Stimulated activated CD4-positive, alpha-beta T cell treated with anti-CD3 and anti-CD28 coated beads, TNF-alpha, amount 100 ng/mL, for 4 hours (primary cell): ENCODE results near the gene PCSK2.

Experiments
- DNase-seq, 3 experiments: peaks; one replicate each; pipeline ENCODE4 v3.0.0-alpha.2; 2020; ENCODE audit warnings: low read depth in 3 of 3

The PCSK2 gene

DNA sequence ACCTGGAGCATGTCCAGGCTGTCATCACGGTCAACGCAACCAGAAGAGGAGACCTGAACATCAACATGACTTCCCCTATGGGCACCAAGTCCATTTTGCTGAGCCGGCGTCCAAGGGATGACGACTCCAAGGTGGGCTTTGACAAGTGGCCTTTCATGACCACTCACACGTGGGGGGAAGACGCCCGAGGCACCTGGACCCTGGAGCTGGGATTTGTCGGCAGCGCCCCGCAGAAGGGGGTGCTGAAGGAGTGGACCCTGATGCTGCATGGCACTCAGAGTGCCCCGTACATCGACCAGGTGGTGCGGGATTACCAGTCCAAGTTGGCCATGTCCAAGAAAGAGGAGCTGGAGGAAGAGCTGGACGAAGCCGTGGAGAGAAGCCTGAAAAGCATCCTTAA, 254.8 kb downstream of the PCSK2 start:
- DNase-seq: no peak

DNA sequence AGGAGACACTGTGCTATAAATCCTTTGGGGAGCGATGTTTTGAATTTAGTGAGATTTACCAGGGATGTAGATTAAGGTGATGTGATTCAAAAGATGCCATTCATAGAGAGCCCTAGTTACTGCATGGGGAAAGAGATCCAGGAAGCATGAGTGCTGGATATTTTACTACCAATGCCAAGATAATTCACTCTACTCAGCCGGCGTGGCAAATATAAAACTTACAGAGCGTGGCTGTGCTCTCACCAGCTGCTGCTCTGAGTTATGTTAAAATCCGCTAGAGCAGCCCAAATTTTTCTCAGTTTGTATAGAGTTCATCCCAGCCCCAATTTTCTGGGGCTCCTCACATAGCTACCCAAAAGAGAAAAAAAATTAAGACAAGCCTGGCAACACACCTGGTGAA, 255.7 kb downstream of the PCSK2 start:
- DNase-seq: no peak

DNA sequence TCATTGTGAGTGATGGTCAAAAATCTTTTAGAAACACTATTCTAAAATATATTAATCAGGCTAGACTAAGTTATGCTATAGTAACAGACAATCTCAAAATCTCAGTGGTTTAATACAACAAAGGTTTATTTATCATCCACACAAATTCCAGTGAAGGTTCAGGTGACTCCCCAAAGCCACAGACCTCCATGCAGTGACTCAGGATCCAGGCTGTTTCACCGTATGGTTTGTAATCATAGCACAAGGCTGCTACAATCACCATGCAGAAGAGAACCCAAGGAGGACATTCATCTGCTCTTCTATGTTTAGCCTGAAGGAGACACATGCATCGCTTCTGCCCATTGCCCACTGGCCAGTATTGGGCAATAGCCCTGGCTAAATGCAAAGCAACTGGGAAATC, 258.2 kb downstream of the PCSK2 start:
- DNase-seq: no peak

DNA sequence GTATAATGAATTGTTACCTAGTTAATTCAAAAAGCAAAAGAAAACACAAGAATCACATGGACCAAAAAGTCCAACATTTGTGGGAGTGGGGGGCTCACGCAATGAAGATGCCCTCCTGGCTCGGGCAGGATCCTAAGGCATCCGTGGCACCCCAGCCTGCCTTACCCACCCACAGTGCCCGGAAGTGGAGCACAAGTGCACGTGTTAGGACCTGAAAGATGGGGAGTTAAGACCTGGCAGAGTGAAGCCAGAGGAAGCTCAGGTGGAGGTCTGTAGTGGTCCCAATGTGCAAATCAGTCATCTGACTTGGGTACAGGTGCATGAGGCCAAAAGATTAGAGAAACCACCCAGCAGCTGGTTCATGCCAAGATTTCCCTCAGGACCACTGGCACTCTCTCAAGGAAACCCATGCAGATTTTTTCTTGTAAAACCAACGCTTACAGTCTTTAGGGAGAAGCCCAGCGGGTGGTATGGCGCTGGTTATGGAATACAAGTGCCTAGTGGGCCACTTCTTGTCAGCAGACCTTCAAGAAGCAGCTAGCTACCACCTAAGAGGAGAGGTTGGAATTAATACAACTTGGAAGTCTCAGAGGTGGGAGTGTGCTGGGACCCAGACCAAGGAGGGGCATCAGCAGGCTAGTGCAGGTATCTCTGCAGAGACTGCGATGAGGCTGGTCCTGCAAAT, 262.2 kb downstream of the PCSK2 start:
- no peak for DNase-seq

DNA sequence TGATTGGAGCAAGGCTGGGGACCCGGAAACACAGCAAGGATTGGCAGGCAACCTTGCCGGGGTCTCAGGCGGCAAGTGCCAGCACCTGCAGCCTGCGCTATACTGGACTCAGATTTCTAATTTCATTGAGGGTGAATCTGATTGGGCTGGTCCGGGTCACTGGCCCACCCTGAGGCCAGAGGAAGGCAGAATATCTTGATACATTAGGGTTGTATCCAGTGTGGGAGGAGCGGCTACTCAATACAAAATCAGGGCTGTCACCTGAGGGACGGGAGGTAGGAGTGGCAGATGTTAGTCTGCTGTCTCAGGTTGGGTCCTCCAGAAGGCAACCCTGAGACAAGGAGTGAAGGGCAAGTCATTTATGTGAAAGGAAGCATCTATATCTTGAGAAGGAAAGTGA, 263.7 kb downstream of the PCSK2 start:
- no peak for DNase-seq

DNA sequence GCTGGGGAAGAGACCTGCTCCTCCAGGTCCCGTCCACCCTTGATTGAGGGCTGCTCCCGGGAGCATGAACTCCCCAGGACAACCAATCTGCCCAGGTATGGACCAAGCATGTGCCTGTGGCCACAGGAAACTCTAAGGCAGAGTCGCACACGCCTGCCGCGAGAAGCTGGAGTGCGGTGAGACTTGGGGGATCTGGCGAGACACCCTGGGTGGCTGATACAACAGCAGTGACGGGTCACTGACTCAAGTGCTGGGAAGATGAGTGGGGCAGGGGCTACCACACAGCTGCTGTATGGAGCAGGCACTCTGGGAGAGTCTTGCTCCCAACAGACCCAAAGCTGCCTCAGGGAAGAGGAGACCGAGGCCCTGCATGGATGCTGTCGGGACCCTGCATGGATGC, 264.2 kb downstream of the PCSK2 start:
- no peak for DNase-seq

DNA sequence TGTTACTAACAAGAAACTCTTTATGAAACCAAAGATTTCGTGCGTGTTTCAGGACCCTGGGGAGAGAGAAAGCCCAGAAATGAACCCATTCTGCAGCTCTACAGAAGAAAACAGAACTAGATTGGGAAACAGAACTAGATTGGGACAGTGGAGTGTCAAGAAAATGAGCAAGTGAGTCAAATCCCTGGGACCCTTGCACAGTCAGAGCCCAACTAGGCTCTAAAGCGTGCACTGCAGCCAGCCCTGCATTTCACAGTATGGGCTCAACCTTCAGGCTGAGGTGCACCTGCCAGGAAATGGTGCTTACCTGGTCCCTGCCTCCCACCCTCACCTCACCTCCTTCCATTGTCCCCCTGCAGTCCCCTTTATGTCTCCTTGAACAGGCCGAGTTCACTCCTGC, 264.6 kb downstream of the PCSK2 start:
- DNase-seq: no peak

DNA sequence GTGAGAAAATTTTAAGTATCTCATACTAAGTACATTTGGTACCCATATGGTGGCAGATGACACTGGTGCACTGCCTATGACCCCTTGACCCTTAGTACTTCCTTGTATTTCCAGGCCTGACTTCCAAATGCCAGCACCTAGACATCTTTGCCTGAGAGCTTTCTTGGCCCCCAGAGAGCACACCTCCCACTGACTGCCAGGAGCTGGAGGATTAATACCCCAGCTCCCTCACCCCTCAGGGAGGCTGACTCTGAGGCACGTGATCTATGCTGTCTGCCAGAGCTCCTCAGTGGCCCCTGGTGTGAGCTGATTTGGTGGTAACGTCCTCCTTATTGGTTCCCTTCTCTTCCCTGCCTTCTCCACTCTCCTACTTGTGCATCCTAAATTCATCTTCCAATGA, 266.3 kb downstream of the PCSK2 start:
- DNase-seq: no peak

DNA sequence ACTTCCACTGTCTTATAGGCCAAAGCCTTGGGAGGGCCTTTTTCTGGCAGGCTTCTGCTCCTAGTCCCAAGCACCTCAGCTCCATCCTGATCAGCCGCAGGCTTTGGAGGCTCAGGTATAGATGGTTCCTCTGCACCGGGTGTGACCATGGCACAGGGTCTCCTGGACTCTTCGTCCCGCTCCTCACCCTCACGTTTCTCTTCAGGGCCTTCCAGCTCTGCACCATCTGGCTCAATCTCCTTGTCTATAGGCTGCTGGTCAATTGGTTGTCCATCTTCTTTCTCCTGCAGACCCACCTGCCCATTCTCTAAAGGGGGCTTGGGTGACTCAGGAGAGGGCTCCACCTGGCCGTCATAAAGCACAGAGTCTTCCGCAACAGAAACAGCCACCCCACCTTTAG, 267.4 kb downstream of the PCSK2 start:
- no peak for DNase-seq

DNA sequence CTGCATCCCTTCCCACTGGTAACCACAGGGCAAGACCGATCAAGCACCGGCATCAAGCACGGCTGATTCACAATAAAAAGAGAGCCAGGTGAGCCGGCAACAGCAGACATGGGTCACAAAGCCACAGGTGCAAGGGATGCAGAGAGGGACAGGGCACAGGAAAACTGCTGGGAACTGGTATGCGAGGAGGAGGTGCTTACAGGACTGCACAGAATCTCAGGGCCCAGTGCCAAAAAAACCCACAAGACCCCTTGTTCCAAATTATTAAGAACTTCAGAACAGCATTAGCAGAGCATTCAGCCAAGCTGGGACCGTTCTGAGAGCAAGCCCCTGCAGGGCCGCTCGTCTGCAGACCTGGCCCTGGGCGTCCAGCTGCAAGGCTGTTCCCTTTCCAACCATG, 269.0 kb downstream of the PCSK2 start:
- DNase-seq: no peak

DNA sequence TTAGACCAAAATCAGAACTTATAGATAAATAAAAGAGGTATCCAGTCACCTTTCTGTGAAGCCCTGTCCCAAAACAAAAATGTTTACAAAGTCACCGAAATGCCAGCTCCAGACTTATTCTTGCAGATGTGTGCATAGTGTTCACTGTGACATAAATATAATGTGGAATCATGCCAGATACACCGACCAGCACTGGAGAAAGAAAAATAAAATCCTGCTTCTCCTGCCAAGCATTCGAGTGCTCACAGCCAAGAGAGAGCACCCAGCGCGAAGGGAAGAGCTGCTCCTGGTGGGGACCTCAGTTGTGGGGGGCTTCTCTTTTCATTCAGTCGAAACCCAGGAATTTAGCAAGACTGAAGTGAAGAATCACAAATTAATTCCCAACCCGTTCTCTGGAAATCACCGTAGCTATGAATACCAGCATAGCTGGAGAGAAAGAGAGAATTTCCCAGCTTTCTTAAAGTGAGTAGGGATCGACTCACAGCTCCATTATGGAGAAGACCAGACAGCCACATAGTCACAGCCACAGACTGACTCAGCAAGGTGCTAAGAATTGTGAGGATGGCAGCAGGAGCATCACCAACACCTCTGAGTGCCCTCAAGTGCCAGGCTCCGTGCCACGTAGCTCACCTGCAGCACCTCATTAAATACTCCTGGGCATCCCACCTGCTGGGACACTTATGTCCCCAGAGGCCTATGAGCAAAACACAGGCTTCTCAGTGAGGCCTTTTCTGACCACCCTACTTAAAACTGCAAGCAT, 271.2 kb downstream of the PCSK2 start:
- no peak for DNase-seq

DNA sequence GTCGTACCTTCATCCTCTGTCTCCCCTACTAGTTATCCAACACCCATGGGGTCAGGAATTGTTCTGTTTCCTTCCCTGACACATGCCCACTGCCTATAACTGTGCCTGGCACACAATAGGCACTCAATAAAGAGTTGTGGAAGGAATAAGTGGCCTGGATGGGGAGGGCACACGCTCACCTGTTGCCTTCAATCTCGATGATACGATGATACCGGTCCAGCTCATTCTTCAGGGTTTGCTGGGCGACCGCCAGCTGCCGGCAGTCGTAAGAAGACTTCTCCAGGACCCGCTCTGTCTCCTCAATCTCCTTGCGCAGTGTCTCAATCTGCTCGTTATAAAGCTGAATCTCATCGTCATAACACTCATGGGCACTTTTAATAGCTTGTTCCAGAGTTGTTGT, 271.8 kb downstream of the PCSK2 start:
- DNase-seq: no peak

DNA sequence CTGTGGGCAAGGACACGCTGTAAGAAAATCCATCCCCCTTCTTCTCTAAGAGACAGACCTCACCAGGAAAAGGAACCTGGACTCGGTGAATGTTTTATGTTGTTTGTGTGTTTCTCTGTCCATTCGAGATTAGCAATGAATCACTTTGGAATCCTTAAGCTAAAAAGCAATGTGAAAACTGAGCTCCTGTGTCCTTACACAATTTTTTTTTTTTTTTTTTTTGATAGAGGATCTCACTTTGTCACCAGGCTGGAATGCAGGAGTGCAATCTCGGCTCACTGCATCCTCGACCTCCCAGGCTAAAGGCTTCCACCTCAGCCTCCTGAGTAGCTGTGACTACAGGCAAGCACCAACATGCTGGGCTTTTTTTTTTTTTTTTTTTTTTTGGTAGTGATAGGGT, 272.2 kb downstream of the PCSK2 start:
- no peak for DNase-seq

DNA sequence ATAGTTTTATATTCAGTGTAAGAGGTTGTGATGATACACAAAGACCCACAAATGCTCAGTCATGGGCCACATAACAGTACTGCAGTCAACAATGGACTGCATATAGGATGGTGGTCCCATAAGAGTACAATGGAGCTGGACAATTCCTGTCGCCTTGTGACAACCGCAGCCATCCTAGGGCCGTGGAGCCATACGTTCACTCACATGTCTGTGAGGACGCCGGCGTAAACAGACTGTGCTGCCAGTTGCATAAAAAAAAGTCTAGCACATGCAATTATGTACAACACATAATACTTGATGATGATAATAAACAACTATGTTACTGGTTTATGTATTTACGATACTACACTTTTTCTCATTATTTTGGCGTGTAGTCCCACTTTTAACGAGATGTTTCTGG, 273.4 kb downstream of the PCSK2 start:
- no peak for DNase-seq

DNA sequence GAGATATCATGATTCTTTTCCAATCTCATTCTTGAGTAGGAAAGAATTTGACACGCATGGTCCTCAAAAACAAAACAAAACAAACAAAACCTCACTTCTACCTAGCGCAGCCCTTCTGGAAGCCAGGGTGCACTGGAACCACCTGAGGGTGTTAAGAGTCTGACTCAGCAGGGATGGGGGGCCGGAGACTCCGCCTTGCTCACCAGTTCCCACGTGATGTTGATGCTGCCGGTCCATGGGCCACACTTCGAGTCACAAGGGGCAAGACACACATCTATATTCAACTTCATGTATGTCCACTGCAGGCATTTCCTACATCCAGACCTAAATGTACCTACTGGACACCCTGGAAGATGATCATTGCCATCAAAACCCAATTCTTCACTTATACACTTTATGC, 274.0 kb downstream of the PCSK2 start:
- no peak for DNase-seq

DNA sequence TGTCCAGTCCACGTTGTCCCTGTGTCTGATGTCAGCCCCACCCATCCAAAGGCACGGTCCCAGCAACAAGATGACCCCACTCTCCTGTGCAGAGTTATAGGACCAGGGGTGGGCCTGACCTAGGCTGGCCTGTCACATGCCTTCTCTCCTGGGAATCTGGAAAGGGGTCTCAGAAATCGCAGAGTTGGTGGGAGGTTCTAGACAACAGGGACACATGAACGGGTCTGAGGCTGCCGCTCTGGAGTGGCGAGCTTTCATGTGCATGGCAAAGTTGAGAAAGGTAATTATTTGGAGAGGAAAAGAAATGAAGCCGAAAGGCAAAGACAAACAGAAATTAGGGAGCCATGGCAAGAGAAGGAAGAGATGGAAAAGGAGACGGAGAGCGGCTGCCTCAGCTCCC, 274.9 kb downstream of the PCSK2 start:
- no peak for DNase-seq

DNA sequence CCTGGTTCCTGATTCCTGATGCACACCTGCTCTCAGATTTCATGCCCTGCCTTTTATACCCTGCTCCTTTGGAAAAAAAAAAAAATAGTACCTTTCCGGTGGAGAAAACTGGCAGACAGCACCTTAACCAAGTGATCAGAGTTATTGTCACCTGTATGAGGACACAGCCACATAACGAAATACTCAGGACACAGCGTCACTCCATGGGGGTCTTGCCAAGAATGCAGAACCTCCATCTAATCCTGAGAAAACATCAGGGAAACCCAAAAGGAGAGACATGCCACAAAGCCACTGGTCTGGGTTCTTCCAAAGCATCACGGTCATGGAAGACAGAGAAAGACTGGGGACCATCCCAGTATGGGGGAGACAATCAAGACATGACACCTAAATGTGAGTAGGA, 275.3 kb downstream of the PCSK2 start:
- no peak for DNase-seq

DNA sequence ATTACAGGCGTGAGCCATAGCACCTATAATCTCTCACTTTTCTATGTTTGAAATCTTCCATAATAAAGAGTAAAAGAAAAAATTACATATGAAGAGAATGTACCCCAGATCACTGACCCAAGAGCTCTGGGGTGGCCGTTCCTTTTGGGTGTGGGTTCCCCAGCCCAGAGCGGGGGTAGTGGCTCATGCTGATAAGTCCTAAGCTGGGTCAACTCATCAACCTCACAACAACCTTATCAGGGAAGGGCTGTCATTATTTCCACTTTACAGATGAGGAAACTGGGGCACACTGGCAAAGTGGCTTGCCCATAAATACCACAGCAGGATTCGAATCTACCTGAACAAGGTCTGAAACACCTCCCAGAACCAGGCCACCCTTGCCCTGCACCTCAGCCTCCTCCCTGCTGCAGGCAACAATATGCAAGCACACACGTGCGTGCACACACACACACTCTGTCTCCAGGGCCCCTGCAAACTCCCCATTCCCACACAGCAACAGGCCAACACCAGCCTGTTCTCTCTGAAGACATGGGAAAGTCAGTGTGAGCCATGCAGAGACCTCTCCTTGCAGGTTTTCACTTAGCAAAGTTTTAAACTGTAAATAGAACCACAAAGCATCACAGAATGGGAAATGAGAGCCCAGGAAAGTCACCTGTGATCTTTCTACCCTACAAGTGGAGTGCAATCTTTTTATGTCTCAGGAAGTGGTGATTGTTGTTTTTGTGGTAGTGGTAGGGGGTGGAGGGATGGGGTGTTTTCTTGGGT, 276.6 kb downstream of the PCSK2 start:
- no peak for DNase-seq

DNA sequence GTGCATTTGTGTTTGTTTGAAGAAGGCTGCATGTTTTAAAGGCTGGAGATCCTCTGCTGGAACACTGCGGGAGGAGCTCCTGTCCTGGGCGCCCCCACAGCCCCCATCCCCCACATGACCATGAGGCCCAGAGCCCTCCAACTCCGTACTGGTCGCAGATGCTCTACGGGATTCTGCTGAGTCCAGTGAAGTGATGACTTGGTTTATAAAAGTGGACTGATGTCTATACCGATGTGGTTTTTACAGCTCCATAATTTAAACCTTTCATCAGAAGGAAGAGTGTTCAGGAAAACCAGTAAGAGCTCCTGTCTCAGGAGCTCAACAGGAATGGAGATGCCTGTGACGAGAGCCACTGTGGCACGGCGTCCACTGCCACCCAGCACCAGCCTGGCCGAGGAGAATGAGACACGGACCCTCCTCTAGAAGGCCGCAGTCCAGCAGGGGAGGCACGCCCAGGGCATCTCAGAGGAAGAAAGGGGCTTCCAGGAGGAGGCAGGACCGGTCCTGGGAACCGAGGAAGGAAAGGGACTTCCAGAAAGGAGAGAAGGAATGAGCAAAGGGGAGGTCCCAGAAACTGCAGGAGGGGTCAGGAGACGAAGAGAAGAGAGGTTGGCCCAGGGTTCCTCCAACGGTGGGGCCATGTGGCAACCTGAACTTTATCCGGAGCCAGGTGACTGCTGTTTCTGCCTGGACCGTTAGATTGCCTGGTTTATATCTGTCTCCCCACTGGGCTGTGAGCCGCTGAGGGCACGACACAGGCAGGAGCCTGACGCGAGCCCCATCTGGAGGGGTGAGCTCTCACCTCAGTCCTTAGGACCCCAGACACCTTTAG, 277.4 kb downstream of the PCSK2 start:
- no peak for DNase-seq

DNA sequence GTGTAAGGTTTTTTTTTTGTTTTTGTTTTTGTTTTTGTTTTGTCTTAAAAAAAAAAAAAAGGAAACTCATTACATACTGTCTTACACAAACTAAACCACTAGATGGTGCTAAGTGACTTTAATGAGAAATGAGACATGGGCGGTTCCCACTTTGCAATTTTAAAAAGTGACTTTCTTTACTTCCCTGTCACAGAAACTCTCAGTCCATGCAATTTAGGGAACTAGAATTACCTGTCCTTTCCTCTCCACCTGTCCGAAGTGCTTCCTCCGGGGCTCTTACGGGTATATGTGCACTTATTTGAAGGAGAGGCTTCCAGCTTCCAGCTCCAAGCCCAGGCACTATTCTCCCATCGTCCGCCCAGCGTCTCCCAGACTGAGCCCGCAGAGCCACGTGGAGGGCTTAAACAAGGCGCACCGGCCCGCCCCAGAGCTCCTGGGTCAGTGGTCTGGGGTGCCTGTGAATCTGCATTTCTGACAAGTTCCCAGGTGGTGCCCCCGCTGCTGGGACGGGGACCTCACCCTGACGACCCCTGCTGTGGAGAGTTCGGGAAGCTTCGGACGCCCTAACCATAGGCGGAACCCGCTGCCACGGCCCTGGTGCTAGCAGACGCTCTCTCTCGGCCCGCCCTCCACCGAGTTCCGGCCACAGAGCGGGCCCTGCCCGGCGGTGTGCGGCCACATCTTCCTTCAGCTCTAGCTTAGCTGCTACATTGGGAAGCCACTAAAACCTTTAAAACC, 278.2 kb downstream of the PCSK2 start:
- peak in 2 of 3 experiments; percentile 5 to 9 for DNase-seq
